ENCODE data around the gene IL10RB. TPM values are rescaled to one million over a fixed set of nuclear protein-coding genes. Genes with fewer than 3 reads are reported as not detected.

IL10RB gene
- total RNA-seq (2016; rRNA removed; fragmentation: Illumina TruSeq; extraction: Trizol) = 10.7 and 17.4 TPM in 2 replicates
- total RNA-seq (2016; cell fraction: cytosol; rRNA removed; fragmentation: Illumina TruSeq; extraction: Trizol; ENCODE audit: low read depth) = 6.5 and 7.9 TPM in 2 replicates
- 11.7 and 17.3 TPM in 2 replicates for total RNA-seq (2016; cell fraction: insoluble cytoplasmic fraction; rRNA removed; fragmentation: Illumina TruSeq; extraction: Trizol)
- 13.3 and 14.5 TPM in 2 replicates for total RNA-seq (2016; cell fraction: membrane; rRNA removed; fragmentation: Illumina TruSeq; extraction: Trizol)
- total RNA-seq (2016; cell fraction: nucleus; rRNA removed; fragmentation: Illumina TruSeq; extraction: Trizol) = 13.1 and 13.5 TPM in 2 replicates
- polyA plus RNA-seq (2011; rRNA removed) = 18.2 and 19.1 TPM in 2 replicates
- 15.4 and 21.8 TPM in 2 replicates for polyA plus RNA-seq (2011; cell fraction: cytosol; rRNA removed)
- polyA plus RNA-seq (2011; cell fraction: nucleus; rRNA removed) = 5.0 and 8.8 TPM in 2 replicates
- 10.7 and 14.3 TPM in 2 replicates for polyA plus RNA-seq (2012)
- 7.2 and 7.5 TPM in 2 replicates for polyA plus RNA-seq (2016; cell fraction: cytosol; fragmentation: Illumina TruSeq; extraction: Trizol; ENCODE audit: low read depth)
- polyA plus RNA-seq (2016; cell fraction: insoluble cytoplasmic fraction; fragmentation: Illumina TruSeq; extraction: Trizol; ENCODE audit: low read depth) = 9.4 and 9.8 TPM in 2 replicates
- 10.5 and 10.9 TPM in 2 replicates for polyA plus RNA-seq (2016; cell fraction: membrane; fragmentation: Illumina TruSeq; extraction: Trizol; ENCODE audit: low read depth)
- 18.7 and 19.3 TPM in 2 replicates for polyA plus RNA-seq (2016; cell fraction: nucleus; fragmentation: Illumina TruSeq; extraction: Trizol; ENCODE audit: insufficient read depth, low read depth)
- 31.7 and 32.4 TPM in 2 replicates for polyA minus RNA-seq (2011; rRNA and poly(A)+ RNA removed; ENCODE audit: low replicate concordance)
- polyA minus RNA-seq (2011; cell fraction: cytosol; rRNA and poly(A)+ RNA removed) = 11.4 and 11.6 TPM in 2 replicates
- polyA minus RNA-seq (2011; cell fraction: nucleus; rRNA and poly(A)+ RNA removed) = 9.3 and 10.9 TPM in 2 replicates
- Bru-seq, nascent RNA = percentile 79 among the genes with signal in this experiment
- BruChase-seq, experiment 1, labeled RNA remaining after a 6-hour chase = percentile 93 among the genes with signal in this experiment
- percentile 81 among the genes with signal in this experiment for BruChase-seq, experiment 2, labeled RNA remaining after a 2-hour chase
- long read RNA-seq, experiment 1, transcript IL10RB-201 (7 exons, 1,963 nt) = major isoform, 14 of 17 reads
- long read RNA-seq, experiment 1, partial matches to known transcripts = 0 of 17 reads
- long read RNA-seq, experiment 1, other reads (novel, unspliced or antisense) = 3 of 17 reads
- long read RNA-seq, experiment 2, transcript IL10RB-201 (7 exons, 1,963 nt) = major isoform, 12 of 24 reads
- long read RNA-seq, experiment 2, partial matches to known transcripts = 4 of 24 reads
- long read RNA-seq, experiment 2, other reads (novel, unspliced or antisense) = 7 of 24 reads

DNA sequence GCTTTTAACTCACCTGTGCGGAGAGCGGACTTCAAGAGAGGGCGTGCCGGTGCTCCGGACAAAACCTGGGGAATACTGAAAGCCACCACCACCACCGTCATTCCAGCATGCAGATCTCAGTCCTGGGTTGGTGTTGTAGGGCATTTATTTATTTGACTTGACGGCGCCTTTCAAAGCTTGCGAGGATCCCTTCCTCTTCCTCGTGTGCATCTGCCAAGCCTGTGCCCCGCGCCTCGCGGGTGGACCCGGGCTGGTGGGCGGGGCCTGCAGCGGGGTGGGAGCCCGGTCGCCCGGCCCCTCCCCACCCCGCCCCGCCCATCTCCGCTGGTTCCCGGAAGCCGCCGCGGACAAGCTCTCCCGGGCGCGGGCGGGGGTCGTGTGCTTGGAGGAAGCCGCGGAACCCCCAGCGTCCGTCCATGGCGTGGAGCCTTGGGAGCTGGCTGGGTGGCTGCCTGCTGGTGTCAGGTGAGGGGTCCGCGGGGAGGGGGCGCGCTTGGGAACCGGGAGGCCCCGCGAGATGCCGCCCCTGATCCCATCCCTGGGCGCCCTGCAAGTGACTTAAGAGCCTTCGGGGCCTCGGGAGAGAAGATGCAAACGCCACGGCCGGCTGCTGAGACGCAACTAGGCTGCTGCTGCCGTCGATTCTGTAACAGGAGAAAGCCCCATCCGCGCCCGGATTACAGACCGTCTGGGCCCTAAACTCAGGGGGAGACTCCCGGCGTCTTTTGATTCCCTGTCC, at the start of gene IL10RB:
Gene IL10RB (plus strand): TSS at position 318 of the 739 bp plus-strand sequence. CDS start 99 bp downstream, at position 417.
- DNase-seq (ENCODE audit: low spot score) = peak; percentile 29
- in situ Hi-C loops (cut with HindIII; ENCODE audit: extremely low pct_ligation_motif_present, low pct_unique_long_range_greater_than_20kb) (no loop called here), intact Hi-C loops (cut with micrococcal nuclease; ENCODE audit: unreplicated experiment) (loop anchor here (5.0 kb wide), 2 partner anchors 34 to 64 kb away; no protein-coding TSS in a partner anchor)
- TF ChIP-seq, protein P1, sequence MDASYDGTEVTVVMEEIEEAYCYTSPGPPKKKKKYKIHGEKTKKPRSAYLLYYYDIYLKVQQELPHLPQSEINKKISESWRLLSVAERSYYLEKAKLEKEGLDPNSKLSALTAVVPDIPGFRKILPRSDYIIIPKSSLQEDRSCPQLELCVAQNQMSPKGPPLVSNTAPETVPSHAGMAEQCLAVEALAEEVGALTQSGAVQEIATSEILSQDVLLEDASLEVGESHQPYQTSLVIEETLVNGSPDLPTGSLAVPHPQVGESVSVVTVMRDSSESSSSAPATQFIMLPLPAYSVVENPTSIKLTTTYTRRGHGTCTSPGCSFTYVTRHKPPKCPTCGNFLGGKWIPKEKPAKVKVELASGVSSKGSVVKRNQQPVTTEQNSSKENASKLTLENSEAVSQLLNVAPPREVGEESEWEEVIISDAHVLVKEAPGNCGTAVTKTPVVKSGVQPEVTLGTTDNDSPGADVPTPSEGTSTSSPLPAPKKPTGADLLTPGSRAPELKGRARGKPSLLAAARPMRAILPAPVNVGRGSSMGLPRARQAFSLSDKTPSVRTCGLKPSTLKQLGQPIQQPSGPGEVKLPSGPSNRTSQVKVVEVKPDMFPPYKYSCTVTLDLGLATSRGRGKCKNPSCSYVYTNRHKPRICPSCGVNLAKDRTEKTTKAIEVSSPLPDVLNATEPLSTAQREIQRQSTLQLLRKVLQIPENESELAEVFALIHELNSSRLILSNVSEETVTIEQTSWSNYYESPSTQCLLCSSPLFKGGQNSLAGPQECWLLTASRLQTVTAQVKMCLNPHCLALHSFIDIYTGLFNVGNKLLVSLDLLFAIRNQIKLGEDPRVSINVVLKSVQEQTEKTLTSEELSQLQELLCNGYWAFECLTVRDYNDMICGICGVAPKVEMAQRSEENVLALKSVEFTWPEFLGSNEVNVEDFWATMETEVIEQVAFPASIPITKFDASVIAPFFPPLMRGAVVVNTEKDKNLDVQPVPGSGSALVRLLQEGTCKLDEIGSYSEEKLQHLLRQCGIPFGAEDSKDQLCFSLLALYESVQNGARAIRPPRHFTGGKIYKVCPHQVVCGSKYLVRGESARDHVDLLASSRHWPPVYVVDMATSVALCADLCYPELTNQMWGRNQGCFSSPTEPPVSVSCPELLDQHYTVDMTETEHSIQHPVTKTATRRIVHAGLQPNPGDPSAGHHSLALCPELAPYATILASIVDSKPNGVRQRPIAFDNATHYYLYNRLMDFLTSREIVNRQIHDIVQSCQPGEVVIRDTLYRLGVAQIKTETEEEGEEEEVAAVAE (CRISPR knock-in tag; IDR thresholded peaks at IDR 0.05; ENCODE audit: borderline replicate concordance) = no peak
- TF ChIP-seq ESRRA (CRISPR knock-in tag; IDR thresholded peaks at IDR 0.05; ENCODE audit: low read depth) = no peak
- TF ChIP-seq ZFY (CRISPR knock-in tag; IDR thresholded peaks at IDR 0.05) = peak; percentile 51; the same call in 1 of the 2 replicates
- TF ChIP-seq ATM (IDR thresholded peaks at IDR 0.05; ENCODE audit: borderline replicate concordance) = no peak
- TF ChIP-seq ZNF543 (CRISPR knock-in tag; IDR thresholded peaks at IDR 0.05) = no peak
- peak; percentile 83; the same call in 1 of the 2 replicates for TF ChIP-seq SAFB2 (CRISPR knock-in tag; IDR thresholded peaks at IDR 0.05; ENCODE audit: borderline replicate concordance, low read depth)
- TF ChIP-seq GLI4 (CRISPR knock-in tag; IDR thresholded peaks at IDR 0.05; ENCODE audit: borderline replicate concordance) = no peak
- TF ChIP-seq ZNF616 (CRISPR knock-in tag; IDR thresholded peaks at IDR 0.05; ENCODE audit: low read depth) = no peak
- no peak for TF ChIP-seq NKX3-1 (CRISPR knock-in tag; IDR thresholded peaks at IDR 0.05)
- TF ChIP-seq, protein P2, sequence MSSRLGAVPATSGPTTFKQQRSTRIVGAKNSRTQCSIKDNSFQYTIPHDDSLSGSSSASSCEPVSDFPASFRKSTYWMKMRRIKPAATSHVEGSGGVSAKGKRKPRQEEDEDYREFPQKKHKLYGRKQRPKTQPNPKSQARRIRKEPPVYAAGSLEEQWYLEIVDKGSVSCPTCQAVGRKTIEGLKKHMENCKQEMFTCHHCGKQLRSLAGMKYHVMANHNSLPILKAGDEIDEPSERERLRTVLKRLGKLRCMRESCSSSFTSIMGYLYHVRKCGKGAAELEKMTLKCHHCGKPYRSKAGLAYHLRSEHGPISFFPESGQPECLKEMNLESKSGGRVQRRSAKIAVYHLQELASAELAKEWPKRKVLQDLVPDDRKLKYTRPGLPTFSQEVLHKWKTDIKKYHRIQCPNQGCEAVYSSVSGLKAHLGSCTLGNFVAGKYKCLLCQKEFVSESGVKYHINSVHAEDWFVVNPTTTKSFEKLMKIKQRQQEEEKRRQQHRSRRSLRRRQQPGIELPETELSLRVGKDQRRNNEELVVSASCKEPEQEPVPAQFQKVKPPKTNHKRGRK (CRISPR knock-in tag; IDR thresholded peaks at IDR 0.05) = no peak
- TF ChIP-seq SSRP1 (CRISPR knock-in tag; IDR thresholded peaks at IDR 0.05) = no peak

More for the DNA sequence above, at the start of gene IL10RB:
- ChIA-PET POLR2A (interaction anchor here (0.9 to 2.8 kb wide), 3 partner anchors 36 to 63 kb away, joined by 4 to 15 read pairs (median 4); partner anchors contain the start of genes IFNAR1 and IFNAR2), CTCF (ENCODE audit: low intra/inter-chr PET ratio, low total read pairs) (no interaction called here)
- peak within 1 kb of the TSS; percentile 73 for H3K9ac ChIP-seq (ENCODE audit: insufficient read depth, low read depth, low read length)
- peak within 1 kb of the TSS; percentile 62 for H3K27ac ChIP-seq (ENCODE audit: extremely low read length, insufficient read depth, low read length)
- H4K20me1 ChIP-seq (ENCODE audit: insufficient read depth, low read length) = no peaks in the 10 kb centered on the region
- peaks cover 50% of the 10 kb centered on the region for H3K4me1 ChIP-seq (ENCODE audit: insufficient read depth, low read length)
- H3K9me3 ChIP-seq (ENCODE audit: low read length) = no peaks in the 10 kb centered on the region
- peaks cover 7 to 10% of the 10 kb centered on the region in 2 experiments; a peak in 4 of 5 replicates for H3K36me3 ChIP-seq (replicated peaks in 1 of 2; ENCODE audit: control insufficient read depth in 1 of 2, insufficient read depth in 2 of 2, low read length in 2 of 2)
- FAIRE-seq (no peak), ATAC-seq (peak; percentile 85)
- no peaks in the 10 kb centered on the region; a peak in 1 of 5 replicates for H3K27me3 ChIP-seq (ENCODE audit: control insufficient read depth in 1 of 2, insufficient read depth in 2 of 2, low read length in 2 of 2)
- peak within 1 kb of the TSS; percentile 94 for H3K4me2 ChIP-seq (ENCODE audit: low read depth, low read length)
- WGBS (ENCODE audit: low lambda C conversion rate) = 62% methylated on average over 7 of the region's 60 CpGs
- no TSS peak for BruUV-seq (replicated peaks)
- H2AFZ ChIP-seq (ENCODE audit: low read length) = no peak within 1 kb of the TSS
- no peaks in the 10 kb centered on the region for H3K79me2 ChIP-seq (ENCODE audit: insufficient read depth, low read length)
- H3K4me3 ChIP-seq (replicated peaks in 1 of 3; ENCODE audit: insufficient read depth in 1 of 3, low read depth in 2 of 3, low read length in 3 of 3) = peak within 1 kb of the TSS; percentile 85 to 89 (median 85)
